OCI-LY1 (cell line): ENCODE results near the gene CPXM2.

ENCODE experiments used
- H2AFZ ChIP-seq: fragments of 200-600 bp; sonication (generic), shearing (Covaris generic); 2 replicates; pipeline ENCODE4 v1.6.0; 2014; ENCODE audit warnings: antibody characterized with exemption, mild to moderate bottlenecking, low read length
- H3F3A ChIP-seq: fragments of 200-600 bp; sonication (generic), shearing (Covaris generic); 2 replicates; pipeline ENCODE4 v1.6.0; 2014; ENCODE audit warnings: mild to moderate bottlenecking, antibody characterized with exemption, low read length, moderate library complexity; ENCODE audit not compliant: insufficient read depth
- H3K27ac ChIP-seq: fragments of 200-600 bp; sonication (generic); 2 replicates; pipeline ENCODE4 v1.5.1; 2014; ENCODE audit warnings: low read length, mixed run types, mild to moderate bottlenecking, low read depth; ENCODE audit not compliant: poor library complexity, severe bottlenecking
- H3K27me3 ChIP-seq: fragments of 200-600 bp; sonication (generic); 2 replicates; pipeline ENCODE4 v1.6.0; 2014; ENCODE audit warnings: antibody characterized with exemption, mild to moderate bottlenecking, low read length, moderate library complexity; ENCODE audit not compliant: insufficient read depth
- H3K36me3 ChIP-seq: fragments of 200-600 bp; sonication (generic); 2 replicates; pipeline ENCODE4 v1.6.1; 2014; ENCODE audit warnings: mild to moderate bottlenecking, antibody characterized with exemption, low read length, moderate library complexity, mixed read lengths; ENCODE audit not compliant: insufficient read depth
- H3K4me1 ChIP-seq: fragments of 200-600 bp; sonication (generic); 2 replicates; pipeline ENCODE4 v1.5.1; 2014; ENCODE audit warnings: mild to moderate bottlenecking, low read length, moderate library complexity; ENCODE audit not compliant: insufficient read depth, severe bottlenecking
- H3K4me2 ChIP-seq: fragments of 200-600 bp; sonication (generic), shearing (Covaris generic); 2 replicates; pipeline ENCODE4 v1.6.1; 2014; ENCODE audit warnings: low read length
- H3K4me3 ChIP-seq: fragments of 200-600 bp; sonication (generic); 2 replicates; pipeline ENCODE4 v1.5.1; 2014; ENCODE audit warnings: low read length, low read depth, mild to moderate bottlenecking, mixed read lengths; ENCODE audit not compliant: poor library complexity, severe bottlenecking
- H3K79me2 ChIP-seq: fragments of 200-600 bp; shearing (Covaris generic); 2 replicates; pipeline ENCODE4 v1.6.1; 2016; ENCODE audit warnings: mixed run types, low read length, mixed read lengths; ENCODE audit not compliant: insufficient read depth
- H3K9ac ChIP-seq: fragments of 200-600 bp; sonication (generic), shearing (Covaris generic); 2 replicates; pipeline ENCODE4 v1.6.1; 2014; ENCODE audit warnings: mild to moderate bottlenecking, low read length, mixed read lengths
- H3K9me2 ChIP-seq: fragments of 200-600 bp; sonication (generic), shearing (Covaris generic); 2 replicates; pipeline ENCODE4 v1.6.1; 2014; ENCODE audit warnings: low read depth, mild to moderate bottlenecking, low read length, mixed read lengths
- H3K9me3 ChIP-seq: fragments of 200-600 bp; shearing (Covaris generic); 2 replicates; pipeline ENCODE4 v1.6.1; 2014; ENCODE audit warnings: low read length, mixed read lengths
- H4K20me1 ChIP-seq: fragments of 200-600 bp; sonication (generic), shearing (Covaris generic); 2 replicates; pipeline ENCODE4 v1.6.0; 2016; ENCODE audit warnings: mild to moderate bottlenecking, low read length; ENCODE audit not compliant: insufficient read depth
- EZH2 ChIP-seq: fragments of 200-600 bp; sonication (generic), shearing (Covaris generic); IDR thresholded peaks from 2 replicates; pipeline ENCODE4 v1.8.0; 2017; ENCODE audit warnings: borderline replicate concordance, mixed run types, mild to moderate bottlenecking, antibody characterized with exemption, low read length, moderate library complexity, mixed read lengths
- TF ChIP-seq, protein P1 (sequence below): fragments of 200-600 bp; sonication (generic), shearing (Covaris generic); IDR thresholded peaks from 2 replicates; pipeline ENCODE4 v1.5.1; 2017; ENCODE audit warnings: mild to moderate bottlenecking, antibody characterized with exemption, low read length, moderate library complexity, mixed read lengths

The CPXM2 gene

DNA sequence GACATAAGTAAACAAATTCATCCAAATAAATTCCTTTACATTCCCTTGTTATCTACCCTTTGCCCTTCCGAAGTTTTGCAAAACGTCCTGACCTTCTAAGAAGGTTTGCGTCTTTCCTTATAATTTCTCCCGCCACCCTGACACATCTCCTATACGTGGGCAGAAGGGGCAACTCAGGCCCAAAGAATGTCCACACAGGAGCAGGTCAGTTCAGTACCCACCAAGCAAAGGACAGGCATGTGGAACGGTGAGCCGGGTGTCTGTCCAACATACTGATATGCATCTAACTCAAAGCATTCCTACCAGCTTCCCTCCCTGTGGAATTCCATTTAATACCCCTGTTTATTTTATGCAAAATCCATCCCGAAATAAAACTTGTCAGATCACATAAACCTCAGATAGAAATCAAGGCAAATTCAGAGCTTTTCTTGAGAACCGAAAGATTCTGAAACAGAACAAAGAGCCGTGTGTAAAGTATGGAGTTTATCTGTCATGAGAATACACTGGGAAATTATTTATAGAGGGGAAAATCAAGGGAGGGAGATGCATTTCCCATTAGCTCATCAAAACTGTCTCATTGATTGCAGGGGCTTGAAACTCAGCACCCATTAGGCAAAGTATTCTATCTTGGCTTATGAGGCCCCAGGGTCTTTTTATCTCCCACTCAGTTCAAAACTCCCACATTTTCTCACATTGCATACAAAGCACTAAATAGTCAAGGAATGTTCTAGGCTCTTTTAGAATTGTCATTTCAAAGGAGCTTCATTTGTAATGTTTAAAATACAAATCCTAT, 140.1 kb downstream of the CPXM2 start:
- H3F3A ChIP-seq, result no peaks in the 10 kb centered on the region
- no peaks in the 10 kb centered on the region for H4K20me1 ChIP-seq
- H3K4me3 ChIP-seq, result no peak overlapping the region
- no peaks in the 10 kb centered on the region for H3K79me2 ChIP-seq
- TF ChIP-seq EZH2, result no peak
- TF ChIP-seq, protein P1, sequence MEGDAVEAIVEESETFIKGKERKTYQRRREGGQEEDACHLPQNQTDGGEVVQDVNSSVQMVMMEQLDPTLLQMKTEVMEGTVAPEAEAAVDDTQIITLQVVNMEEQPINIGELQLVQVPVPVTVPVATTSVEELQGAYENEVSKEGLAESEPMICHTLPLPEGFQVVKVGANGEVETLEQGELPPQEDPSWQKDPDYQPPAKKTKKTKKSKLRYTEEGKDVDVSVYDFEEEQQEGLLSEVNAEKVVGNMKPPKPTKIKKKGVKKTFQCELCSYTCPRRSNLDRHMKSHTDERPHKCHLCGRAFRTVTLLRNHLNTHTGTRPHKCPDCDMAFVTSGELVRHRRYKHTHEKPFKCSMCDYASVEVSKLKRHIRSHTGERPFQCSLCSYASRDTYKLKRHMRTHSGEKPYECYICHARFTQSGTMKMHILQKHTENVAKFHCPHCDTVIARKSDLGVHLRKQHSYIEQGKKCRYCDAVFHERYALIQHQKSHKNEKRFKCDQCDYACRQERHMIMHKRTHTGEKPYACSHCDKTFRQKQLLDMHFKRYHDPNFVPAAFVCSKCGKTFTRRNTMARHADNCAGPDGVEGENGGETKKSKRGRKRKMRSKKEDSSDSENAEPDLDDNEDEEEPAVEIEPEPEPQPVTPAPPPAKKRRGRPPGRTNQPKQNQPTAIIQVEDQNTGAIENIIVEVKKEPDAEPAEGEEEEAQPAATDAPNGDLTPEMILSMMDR, result no peak
- H3K9me3 ChIP-seq, result no peaks in the 10 kb centered on the region
- no peaks in the 10 kb centered on the region for H3K27me3 ChIP-seq
- H3K36me3 ChIP-seq, result no peaks in the 10 kb centered on the region
- H3K4me1 ChIP-seq, result no peaks in the 10 kb centered on the region
- no peak overlapping the region for H3K4me2 ChIP-seq
- H3K9ac ChIP-seq, result no peak overlapping the region
- no peaks in the 10 kb centered on the region for H3K9me2 ChIP-seq
- no peak overlapping the region for H3K27ac ChIP-seq
- no peak overlapping the region for H2AFZ ChIP-seq

DNA sequence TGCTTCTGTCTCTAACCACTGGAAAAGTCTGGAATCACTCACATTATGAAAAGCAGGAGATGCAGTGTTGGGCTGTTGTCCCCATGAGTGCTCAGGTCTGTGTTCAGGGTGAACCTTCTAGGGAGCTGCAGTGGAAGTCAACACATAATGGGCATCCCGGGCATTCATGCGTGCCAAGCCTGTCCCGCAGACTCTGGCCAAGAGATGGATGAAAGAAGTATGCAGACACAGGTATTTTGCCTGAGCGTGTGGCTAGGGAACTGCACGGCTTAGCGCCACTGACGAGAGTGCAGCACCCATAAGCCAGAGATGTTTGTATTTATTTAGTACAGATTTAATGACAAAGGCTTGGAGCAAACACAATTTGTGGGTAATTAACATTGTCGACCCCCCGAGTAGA, 140.7 kb downstream of the CPXM2 start:
- Histone ChIP-seq H3K9ac (no peak overlapping the region), H3K4me2 (no peak overlapping the region), H2AFZ (no peak overlapping the region), H3K4me3 (no peak overlapping the region), H3K9me2 (no peaks in the 10 kb centered on the region), H3K9me3 (no peaks in the 10 kb centered on the region), H3K79me2 (no peaks in the 10 kb centered on the region), H3F3A (no peaks in the 10 kb centered on the region), H4K20me1 (no peaks in the 10 kb centered on the region), H3K4me1 (no peaks in the 10 kb centered on the region), H3K36me3 (no peaks in the 10 kb centered on the region), H3K27ac (no peak overlapping the region), H3K27me3 (no peaks in the 10 kb centered on the region)
- TF ChIP-seq EZH2, result no peak
- TF ChIP-seq, protein P1, result no peak

- H3K27me3 ChIP-seq, result no peaks in the 10 kb centered on the region
- TF ChIP-seq, protein P1, result no peak
- TF ChIP-seq EZH2, result no peak
- H3K79me2 ChIP-seq, result no peaks in the 10 kb centered on the region
Observed at GRCh38 chr10:123748711-123749110, 142.9 kb downstream of the CPXM2 start.

More at GRCh38 chr10:123748711-123749110, 142.9 kb downstream of the CPXM2 start:
- H3K36me3 ChIP-seq, result no peaks in the 10 kb centered on the region
- no peak overlapping the region for H2AFZ ChIP-seq
- no peaks in the 10 kb centered on the region for H3K9me2 ChIP-seq
- H3K4me3 ChIP-seq, result no peak overlapping the region
- no peak overlapping the region for H3K27ac ChIP-seq
- no peaks in the 10 kb centered on the region for H3K9me3 ChIP-seq
- no peaks in the 10 kb centered on the region for H3K4me1 ChIP-seq
- H3K4me2 ChIP-seq, result no peak overlapping the region
- no peaks in the 10 kb centered on the region for H4K20me1 ChIP-seq
- H3K9ac ChIP-seq, result no peak overlapping the region
- H3F3A ChIP-seq, result no peaks in the 10 kb centered on the region
